ENCODE measurements around the gene RASSF5. TPM values are rescaled to one million over a fixed set of nuclear protein-coding genes. Genes with fewer than 3 reads are reported as not detected.

Gene RASSF5
- total and polyA plus RNA-seq, 9 of the 15 experiments (the other 6 are each of a cell fraction or from before 2014, with no cell fraction given): 6.1 to 41.0 (median 25.2) TPM

GRCh38 chr1:206593351-206593925, 86.1 kb downstream of the RASSF5 start (continued):
- TF ChIP-seq MGA (IDR thresholded peaks at IDR 0.05) (no peak), UBTF (IDR thresholded peaks at IDR 0.05; ENCODE audit: borderline replicate concordance in 1 of 2, low read depth in 2 of 2, low read length in 2 of 2) (no peak), NRF1 (conservative IDR thresholded peaks at IDR 0.05 in 1 of 2, IDR thresholded peaks at IDR 0.05 in 1 of 2) (no peak), ZNF239 (CRISPR knock-in tag; IDR thresholded peaks at IDR 0.05) (no peak)

Measured in K562 (cell line).